Stimulated activated CD4-positive, alpha-beta T cell treated with anti-CD3 and anti-CD28 coated beads, Interleukin-12 subunit alpha, Interleukin-12 subunit beta, amount 100 ng/mL, for 24 hours (primary cell): ENCODE data around the gene PRSS3.
"Not testable (repeated sequence)": the region's sequence is repeated elsewhere in the genome, so short reads cannot be mapped to it uniquely, and the experiment has no call there.

Experiments
- DNase-seq, 2 experiments: peaks; one replicate each; pipeline ENCODE4 v3.0.0-alpha.2; 2020; ENCODE audit warnings: low read depth in 2 of 2

PRSS3 gene

DNA sequence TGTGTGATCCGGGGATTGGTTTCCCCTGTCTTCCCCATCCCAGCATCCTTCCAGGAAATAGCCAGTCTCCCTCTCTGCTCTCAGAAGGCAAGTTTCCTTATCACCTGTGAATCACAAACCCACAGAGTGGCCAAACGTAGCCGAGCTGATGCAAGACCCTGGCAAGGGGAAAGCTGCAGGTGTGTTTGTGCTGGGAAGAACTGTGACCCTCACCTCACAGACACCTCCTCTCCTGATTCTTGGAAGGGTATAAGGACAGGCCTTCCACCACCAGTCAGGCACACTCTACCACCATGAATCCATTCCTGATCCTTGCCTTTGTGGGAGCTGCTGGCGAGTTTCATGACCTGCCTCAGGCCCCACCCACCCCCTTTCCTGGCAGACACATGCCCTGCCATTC lies at the start of gene PRSS3:
PRSS3 (plus strand) TSS at position 281 of the 400 bp plus-strand sequence; CDS start at position 294, 13 bp downstream.
- no peak for DNase-seq

GRCh38 chr9:33748633-33749304 lies 46.6 kb upstream of the PRSS3 start:
- DNase-seq, result no peak

DNA sequence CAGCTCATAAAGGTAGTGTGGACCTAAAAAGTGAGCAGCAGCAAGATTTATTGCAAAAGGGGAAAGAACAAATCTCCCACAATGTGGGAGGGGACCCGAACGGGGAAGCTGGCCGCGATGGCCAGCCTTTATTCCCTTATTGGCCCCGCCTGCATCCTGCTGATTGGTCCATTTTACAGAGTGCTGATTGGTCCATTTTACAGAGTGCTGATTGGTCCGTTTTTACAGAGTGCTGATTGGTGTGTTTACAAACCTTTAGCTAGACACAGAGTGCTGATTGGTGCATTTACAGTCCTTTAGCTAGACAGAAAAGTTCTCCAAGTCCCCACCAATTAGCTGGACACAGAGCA lies 46.1 kb upstream of the PRSS3 start:
- not testable (repeated sequence) for DNase-seq

DNA sequence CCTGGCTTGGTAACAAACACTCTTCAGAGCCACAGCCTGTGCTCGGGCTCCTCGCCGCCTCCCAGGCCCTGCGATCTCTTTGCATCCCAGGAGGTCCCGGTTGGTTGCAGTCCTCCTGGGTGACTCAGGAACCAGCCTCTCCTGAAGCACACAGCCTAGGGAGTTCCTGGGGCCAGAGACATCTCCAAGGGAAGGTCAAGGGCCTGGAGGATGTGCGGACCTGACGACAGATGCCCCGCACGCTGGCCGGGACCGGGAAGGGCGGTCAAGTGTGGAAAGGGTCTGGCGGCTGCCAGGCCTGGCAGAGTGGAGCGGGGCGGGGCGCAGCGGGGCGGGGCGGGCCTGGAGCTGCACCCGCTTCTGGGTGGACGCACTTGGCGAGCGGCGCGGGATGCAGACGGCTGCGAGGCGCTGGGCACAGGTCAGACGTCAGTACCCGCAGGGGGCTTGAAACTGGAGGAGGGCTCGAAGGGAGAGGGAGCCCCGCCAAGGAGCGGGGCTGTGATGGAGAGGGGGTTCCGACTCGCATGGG lies 45.0 kb upstream of the PRSS3 start:
- DNase-seq, result no peak

DNA sequence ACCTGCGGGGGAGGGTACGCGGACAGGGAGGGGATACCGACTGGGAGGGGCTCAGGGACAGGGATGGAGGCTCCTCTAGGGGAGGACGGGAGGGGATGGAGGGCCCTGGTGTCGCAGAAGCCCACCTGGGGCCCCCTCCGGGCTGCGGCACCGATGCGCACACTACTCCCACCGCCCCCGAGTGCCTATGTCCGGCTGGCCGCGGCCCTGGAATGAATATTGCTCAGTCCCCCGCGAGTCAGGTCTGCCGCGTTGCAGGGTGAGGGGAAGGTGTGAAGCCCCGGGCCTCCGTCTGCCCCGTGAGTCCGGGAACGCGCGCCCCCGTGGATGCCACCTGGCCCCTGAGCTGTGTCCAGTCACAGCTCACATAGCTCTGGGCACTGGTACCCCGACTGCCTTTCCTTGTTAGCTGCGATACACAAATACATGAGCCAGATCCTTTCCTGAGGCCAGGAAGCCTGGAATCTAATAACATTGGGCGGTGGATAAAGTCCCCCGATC lies 44.5 kb upstream of the PRSS3 start:
- no peak for DNase-seq

DNA sequence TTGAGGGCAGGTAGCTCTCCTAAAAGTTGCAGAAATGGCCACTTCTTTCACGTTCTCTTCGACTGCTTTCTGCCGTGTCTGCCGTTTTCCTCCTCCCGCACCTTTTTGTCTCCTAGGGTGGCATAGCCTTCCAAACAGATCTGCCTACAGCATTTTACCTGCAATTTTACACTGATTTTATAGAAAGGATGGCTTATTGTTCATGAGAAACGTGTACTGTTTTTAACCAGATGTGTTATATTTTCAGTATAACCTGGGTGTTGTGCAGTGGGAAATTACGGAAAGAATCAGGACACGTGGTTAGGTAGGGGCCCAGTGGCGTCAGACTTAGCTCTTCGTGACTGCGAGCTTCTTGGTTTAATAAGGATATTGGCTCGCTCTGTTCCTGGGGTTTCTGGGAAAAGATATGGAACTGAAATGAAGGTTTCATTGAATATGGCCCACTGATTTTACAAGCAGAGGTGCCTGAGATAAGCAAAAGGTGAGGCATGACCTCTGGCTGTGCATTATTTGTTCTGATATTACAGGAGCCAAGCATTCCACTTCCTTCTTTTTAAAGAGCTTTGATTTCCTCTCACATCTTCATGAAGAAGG lies 43.7 kb upstream of the PRSS3 start:
- DNase-seq, result no peak

- no peak for DNase-seq
Measured at GRCh38 chr9:33752130-33752637, 43.2 kb upstream of the PRSS3 start.

DNA sequence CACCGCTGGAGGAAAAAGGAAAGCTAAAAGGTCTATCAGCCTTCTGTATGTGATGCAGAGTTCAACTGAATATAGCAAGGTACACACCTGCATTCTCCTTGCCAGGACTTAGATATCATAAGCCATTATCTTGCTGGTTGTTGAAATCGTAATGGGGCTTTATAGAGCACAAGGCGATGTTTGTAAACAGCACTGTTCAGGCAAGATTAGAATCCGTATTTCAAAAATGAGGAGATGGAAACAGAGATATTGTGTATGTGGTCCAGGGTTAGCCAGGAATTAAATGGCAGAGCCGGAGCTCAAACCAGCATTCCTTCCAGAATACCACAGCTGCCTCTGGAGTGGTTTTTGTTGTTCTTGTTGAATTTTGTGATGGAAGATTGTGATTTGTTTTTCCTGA lies 42.6 kb upstream of the PRSS3 start:
- DNase-seq, result not testable (repeated sequence)

DNA sequence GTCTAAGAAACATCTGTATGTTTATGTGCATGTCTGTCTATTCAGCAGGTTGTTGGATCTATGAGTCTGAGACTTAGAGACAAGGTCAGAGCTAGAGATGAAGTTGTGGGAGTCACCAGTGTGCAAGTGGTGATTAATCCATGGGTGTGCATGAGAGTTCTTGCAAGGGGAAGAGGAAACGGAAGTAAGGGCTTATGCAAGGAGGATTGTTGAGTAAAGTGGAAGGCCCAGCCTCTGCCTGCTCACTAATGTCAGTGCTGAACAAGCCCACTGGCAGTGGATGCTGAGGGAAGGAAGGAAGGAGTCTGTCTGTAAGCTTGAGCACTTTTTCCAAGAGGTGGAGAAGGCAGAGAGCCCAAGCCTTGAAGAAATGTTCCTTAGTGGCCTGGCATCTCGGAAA lies 35.7 kb upstream of the PRSS3 start:
- not testable (repeated sequence) for DNase-seq

DNA sequence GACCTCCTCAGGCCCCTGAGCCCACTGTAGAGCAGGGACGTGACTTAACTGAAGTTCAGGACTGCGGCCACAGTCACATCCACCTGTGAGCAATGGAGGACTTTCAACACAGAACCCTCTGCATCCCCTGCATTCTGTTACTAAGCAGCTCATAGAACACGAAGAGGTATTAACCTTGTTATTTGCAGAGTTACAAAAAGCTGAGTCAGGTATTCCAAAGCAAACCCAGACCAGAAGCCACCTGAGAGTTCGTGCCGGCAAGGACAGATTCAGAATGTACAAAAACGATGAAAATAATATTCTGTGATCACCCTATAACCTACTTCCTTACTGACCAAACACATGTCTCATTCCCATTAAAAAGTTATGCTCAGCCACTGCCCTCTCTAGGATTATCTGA lies 33.0 kb upstream of the PRSS3 start:
- DNase-seq, result no peak

GRCh38 chr9:33763709-33764108 lies 31.7 kb upstream of the PRSS3 start:
- DNase-seq, result not testable (repeated sequence)

DNA sequence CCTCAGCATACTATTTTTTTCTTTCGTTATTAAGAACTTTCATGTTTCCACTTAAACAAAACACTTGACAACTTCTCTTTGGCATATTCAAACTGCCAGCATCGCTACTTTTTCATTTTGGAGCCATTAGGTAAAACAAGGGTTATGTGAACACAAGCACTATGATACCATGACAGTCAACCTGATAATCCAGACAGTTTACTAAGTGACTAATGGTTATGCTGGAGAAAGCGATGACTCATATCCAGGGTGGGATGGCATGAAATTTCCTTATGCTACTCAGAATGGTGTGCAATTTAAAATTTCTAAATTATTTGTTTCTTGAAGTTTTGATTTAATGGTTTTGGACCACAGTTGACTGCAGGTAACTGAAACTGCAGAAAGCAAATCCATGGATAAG lies 29.9 kb upstream of the PRSS3 start:
- DNase-seq, result no peak

- not testable (repeated sequence) for DNase-seq
Measured at GRCh38 chr9:33770156-33770880, 25.0 kb upstream of the PRSS3 start.

DNA sequence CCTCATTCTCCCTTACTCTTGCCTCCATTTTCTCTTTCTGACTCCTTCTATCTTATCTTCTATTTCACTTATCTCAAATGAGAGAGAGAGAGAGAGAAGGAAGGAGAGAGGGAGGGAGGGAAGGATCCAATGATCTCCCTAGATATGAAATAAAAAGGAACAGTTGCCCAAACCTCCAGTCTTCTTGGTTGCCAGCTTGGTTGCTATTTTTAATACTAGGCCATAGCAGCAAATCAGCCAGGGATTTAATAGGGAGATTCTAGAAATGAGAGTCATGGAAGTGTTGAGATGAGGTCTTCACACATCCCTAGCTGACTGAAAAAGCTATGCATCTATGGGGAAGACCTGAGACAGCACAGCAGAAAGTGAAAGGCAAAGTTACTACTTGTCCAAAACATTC lies 22.2 kb upstream of the PRSS3 start:
- not testable (repeated sequence) for DNase-seq

GRCh38 chr9:33774074-33774659 lies 21.2 kb upstream of the PRSS3 start:
- not testable (repeated sequence) for DNase-seq

DNA sequence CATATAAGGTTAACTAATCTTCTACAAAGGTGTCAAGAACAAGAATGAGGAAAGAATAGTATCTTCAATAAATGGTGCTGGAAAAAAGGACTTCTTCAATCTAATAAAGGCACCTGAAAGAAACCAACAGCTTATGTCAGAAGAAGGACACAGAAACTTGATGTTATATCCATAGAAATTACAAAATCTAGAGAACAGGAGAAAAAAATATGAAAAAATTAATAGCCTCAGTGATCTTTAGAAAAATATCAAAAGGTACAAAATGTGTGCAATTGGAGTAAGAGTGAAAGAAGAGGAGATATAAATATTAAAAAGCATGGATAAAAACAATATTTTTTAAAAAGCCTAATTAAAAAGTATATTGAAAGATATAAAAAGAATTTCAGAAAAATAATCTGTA lies 18.8 kb upstream of the PRSS3 start:
- no peak for DNase-seq

DNA sequence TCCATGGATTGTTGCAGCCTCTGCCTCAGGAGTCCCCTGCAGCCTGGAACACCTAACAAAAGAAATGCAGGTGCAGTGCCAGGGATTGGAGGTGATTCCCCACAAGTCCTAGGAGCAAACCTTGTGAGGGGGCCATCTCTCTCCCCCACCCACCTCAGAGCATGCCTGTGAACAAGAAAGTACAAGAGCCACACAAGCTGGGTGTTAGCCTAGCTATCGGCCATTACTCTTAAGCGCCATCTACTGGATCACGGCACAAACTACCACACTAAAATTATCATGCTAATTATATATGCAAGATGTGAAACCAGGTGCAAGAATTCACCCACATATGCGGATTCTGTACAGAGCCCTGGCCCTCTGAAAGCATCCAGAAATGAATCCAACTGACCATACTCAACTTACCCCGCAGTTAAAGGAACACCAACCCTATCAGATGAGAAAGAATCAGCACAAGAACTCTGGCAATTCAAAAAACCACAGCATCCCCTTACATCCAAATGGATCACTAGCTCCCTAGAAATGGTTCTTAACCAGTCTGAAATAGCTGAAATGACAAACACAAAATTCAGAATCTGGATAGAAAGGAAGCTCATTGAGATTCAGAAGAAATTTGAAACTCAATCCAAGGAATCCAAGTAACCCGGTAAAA lies 16.5 kb upstream of the PRSS3 start:
- peak; percentile 14 to 36 for DNase-seq

DNA sequence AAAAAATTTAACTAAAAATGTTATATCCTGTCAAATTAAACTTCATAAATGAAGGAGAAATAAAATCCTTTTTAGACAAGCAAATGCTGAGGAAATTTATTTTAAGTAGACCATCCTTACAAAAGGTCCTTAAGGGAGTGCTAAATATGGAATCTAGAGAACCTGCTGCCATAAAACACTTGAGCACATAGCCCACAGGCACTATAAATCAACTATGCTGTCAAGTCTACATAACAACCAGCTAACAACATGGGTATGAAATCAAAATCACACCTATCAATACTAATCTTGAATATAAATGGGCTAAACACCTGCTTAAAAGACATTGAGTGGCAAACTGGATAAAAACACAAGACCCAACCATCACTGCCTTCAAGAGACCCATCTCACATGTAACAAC lies 15.1 kb upstream of the PRSS3 start:
- DNase-seq, result no peak

GRCh38 chr9:33781736-33782135 lies 13.6 kb upstream of the PRSS3 start:
- no peak for DNase-seq

- DNase-seq, result no peak
Measured at GRCh38 chr9:33782395-33783152, 12.8 kb upstream of the PRSS3 start.

- DNase-seq, result no peak
Measured at GRCh38 chr9:33785914-33786313, 9.4 kb upstream of the PRSS3 start.
